GM18858 (cell line): Measurements from ENCODE around the gene DYSF.

Experiments used
- ATAC-seq: cut with Tn5 transposase; IDR thresholded peaks from one replicate; pipeline ENCODE4 v1.9.1; 2021; ENCODE audit not compliant: unreplicated experiment

The DYSF gene

DNA sequence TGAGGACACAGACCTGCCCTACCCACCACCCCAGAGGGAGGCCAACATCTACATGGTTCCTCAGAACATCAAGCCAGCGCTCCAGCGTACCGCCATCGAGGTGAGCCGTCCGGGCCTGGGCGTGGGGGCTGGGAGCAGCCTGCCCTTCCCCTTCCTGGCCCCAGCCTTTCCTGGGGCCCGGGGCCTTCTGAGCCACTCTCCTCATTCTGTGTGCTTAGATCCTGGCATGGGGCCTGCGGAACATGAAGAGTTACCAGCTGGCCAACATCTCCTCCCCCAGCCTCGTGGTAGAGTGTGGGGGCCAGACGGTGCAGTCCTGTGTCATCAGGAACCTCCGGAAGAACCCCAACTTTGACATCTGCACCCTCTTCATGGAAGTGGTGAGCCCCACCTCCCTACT, 157.9 kb downstream of the DYSF start:
- no peak for ATAC-seq

DNA sequence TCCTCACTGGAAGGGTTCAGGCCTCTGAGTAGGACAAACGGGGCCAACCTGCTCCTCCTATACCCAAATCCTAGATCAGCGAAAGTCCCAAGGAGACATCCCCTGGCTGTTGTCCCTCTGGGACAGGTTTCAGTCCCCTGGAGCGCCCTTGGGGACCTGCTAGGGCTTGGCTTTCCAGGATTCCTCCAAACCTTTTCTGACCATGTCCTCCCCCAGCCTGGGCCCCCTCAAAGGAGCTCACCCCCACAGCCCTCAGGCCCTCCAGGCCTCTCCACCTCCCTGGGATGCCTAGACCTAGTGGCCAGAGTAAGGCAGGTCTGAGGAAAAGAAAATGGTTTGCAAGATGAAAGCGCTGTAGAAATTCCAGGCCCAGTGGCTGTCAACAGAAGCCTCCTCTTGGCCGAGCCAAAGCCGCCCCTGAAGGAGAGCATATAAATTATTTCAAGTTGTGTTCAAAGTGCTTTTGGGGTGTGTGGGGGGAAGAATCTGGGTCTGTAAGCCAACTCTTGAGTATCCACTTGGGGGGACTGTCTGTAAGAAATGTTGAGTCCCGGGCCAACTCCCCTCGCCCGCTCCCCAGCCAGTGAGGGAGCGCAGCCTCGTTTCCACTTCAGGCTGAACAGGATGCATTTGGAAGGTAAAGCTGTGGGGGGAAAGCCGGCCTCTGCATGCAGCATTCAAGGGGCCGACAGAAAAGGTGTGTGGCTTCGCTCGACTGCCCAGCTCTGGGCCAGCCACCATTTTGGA, 158.6 kb downstream of the DYSF start:
- ATAC-seq: no peak

DNA sequence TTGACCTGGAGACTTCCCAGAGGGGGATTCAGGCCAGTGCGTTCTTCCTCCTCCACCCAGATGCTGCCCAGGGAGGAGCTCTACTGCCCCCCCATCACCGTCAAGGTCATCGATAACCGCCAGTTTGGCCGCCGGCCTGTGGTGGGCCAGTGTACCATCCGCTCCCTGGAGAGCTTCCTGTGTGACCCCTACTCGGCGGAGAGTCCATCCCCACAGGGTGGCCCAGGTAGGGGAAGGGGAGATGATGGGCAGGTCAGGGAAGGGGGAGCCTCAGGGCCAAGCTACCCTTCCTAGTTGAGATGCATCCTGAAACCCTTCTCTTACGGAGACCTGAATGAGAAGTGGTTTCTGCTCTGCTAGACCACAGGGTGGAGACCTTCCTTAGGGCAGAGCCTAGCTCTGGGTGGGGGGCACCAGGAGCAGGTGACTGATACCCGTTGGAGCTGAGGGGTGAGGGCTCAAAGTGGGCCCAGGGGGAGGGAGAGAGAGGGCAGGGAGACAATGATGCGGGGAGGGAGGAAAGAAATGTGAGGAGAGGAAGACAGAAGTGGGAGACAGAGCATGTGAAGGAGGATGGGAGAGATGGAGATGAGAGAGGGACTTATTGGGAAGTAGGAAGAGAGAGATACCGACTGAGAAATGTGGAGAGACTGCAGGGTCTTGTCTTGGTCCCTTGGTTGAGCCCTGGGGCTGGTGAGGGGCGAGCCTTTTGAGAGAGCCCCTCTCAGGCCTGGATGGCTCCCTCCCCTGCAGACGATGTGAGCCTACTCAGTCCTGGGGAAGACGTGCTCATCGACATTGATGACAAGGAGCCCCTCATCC, 159.4 kb downstream of the DYSF start:
- ATAC-seq: no peak

GRCh38 chr2:71613403-71613952, 160.1 kb downstream of the DYSF start:
- ATAC-seq: no peak

DNA sequence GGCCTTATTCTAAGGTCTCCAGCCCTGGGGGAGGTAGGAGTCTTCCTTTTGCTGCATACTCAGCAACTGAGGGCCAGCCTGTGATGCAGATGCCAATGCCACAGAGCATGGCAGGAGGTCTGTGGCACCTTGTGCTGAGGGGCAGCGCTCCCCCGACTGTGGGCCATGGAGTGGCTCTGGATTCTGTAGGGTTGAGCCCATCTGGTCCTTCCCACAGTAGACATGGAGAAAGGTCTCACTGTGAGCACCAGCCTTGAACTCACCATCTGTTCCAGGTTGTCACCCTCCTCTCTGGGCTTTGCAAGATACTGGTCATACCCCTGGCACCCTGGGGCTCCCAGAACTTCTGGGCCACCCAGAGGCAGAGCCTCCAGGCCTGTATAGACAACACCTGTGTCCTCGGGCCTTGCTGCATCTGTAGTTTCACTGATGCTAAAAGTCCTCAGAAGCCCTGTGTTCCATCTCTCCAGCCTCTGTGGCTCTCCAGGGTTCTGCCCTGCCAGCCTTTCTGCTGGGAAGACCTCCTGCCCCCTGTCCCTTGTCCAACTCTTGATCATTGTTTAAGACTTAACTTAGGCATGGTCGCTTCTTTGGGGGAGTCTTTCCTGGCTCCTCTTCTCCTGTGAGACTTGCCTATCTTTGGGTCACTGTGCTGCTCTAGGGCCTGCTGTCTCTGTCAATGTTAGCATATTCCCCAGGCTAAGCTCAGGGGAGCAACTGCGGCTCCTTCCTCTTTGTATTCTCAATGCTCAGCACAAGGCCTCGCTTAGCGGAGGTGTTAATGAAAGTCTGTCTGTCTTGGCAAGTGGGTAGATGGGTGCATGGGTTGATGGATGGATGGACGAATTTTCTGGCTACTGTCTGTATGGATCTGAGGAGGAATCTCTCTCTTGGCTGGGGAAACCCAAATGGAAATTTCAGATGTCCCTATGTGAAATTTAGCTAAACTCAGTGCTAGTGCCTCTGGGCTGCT, 160.9 kb downstream of the DYSF start:
- ATAC-seq: no peak

- no peak for ATAC-seq
Observed at GRCh38 chr2:71614976-71615766, 161.8 kb downstream of the DYSF start.

- no peak for ATAC-seq
Observed at GRCh38 chr2:71615767-71616730, 162.7 kb downstream of the DYSF start.

- ATAC-seq: no peak
Observed at GRCh38 chr2:71617266-71617665, 163.9 kb downstream of the DYSF start.

GRCh38 chr2:71618327-71619113, 165.2 kb downstream of the DYSF start:
- ATAC-seq: no peak

DNA sequence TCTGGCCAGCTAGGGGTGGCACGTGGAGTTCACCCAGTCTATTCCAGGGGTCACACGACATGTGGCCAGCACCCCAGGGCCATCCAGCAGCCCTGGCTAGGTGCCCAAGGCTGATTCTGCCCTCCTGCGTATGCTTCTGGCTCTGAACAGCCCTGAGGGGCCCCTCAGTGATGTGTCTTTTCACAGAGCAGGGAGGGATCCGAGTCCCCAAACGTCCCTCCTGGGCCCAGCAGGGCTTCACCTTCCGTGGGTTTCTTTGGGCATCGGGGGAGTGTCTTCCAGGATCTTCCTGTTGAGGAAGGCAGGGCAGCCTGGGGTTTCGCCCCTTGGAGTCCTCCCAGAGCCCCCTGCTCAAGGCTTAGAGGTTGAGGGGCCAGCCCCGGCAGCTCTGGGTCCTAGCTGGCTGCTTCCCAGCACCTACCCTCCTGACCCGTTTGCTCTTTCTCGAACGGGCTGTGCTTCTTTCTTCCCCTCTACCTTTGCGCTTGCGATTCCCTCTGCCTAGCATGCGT, 165.9 kb downstream of the DYSF start:
- no peak for ATAC-seq

DNA sequence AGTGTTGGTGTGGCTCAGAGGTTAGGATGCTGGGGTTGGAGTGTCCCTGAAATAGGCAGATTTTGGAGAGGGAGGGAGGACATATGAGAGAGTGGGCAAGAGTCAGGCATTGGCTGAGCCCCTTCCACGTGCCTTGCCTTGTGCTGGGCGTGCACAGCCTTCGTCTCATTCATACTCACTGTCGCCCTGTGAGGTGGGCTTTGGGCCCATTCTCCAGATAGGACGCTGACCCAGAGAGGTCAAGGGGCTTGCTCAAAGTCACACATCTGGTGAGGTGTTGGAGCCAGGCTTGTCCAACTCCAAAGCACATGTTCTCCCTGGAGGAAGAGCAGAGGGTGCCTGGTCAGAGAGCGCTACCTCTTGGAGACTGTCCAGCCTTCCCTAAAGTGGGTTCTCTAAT, 166.8 kb downstream of the DYSF start:
- no peak for ATAC-seq

GRCh38 chr2:71620851-71621251, 167.5 kb downstream of the DYSF start:
- ATAC-seq: no peak

DNA sequence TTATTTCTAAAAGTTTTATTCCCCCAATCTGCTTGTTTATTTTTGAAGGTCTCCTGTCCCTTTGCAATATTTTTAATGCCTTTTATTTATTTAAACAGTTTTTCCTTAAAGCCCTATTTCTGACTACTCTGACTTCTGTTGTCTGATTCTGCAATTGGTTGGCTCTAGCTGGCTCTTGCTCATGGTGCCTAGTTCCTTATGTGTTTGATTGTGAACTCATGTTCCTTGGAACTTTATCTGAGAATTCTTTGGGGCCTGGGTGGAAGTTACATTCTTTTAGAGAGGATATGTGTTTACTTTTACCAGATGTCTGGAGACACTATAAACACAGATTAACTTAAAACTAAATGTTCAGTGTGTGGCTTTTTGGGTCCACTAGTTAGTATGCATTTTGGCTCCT, 175.9 kb downstream of the DYSF start:
- no peak for ATAC-seq

GRCh38 chr2:71629771-71630453, 176.6 kb downstream of the DYSF start:
- ATAC-seq: no peak

DNA sequence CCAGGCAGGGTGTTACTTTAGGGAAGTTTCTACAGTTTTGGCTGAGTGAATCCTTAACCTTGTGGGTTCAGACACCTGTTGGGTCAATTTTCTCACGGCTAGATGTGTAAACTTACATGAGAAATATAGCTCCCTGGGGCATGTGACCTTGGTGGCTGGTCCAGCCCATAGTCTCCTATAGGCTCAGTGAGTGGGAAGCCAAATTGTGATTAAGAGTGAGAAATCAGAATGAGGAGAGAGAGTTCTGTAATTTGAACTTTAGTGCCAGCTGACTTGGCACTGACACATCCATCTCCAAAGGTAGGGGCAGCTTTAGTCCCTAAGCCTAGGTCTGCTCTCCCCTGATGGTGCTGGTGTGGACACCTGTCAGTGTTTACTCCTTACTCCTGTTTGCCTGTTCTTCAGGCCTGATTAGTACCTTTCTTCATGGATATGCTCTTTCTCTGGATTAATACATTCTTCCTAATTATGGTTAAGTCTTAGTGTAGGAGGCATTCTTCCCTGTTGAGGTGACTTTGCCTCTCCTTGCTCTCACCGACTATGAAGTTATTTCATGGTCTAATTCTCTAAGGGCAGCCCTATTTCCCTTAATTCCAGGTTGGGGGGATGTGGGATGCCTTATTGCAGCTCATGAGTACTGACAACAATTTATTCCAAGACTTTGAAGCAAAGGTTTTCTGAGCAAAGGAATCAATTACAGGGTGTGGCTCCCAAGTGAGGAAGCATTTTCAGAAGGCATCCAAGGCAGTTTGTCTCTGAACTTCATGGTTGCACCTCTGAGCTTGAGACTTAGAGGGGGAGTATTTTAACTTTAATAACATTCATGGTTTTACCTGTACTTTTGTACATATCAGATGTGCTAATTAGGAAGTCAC, 177.3 kb downstream of the DYSF start:
- no peak for ATAC-seq

DNA sequence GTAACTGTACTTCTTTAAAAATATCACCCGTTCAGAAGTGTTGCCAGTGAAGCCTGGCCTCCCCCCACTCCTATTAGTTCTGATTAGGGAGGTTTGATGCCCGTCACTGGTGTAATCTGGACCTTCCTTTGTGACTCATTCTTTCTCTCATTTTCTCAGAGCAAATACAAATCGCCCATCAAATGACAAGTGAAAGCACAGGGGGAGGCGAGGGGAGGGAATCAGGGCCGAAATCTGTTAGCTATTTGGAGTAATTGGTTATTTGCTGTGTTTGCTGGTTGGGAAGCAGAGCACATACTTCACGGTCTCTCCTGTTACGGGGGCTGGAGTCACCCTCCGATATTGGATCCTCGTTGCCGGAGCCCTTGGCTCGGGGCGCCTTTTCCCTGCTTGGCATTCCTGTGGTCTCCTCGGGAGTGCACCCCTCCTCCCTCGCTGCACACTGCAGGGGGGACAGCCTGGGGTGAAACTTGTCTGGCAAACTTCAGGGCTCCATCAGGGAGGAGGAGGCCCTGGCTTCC, 178.1 kb downstream of the DYSF start:
- no peak for ATAC-seq
